ENCODE results near the gene SLX4IP.
"Not testable (repeated sequence)": the region's sequence is repeated elsewhere in the genome, so short reads cannot be mapped to it uniquely, and the experiment has no call there.

The SLX4IP gene

GRCh38 chr20:10579942-10580341 is 144.8 kb downstream of the SLX4IP start:
- DNase-seq, result no peak

GRCh38 chr20:10580700-10581099 is 145.6 kb downstream of the SLX4IP start:
- DNase-seq, result no peak

GRCh38 chr20:10581823-10582222 is 146.7 kb downstream of the SLX4IP start:
- no peak for DNase-seq

- no peak for DNase-seq
Measured at GRCh38 chr20:10584371-10584770, 149.3 kb downstream of the SLX4IP start.

GRCh38 chr20:10585308-10585707 is 150.2 kb downstream of the SLX4IP start:
- DNase-seq, result no peak

GRCh38 chr20:10586296-10586695 is 151.2 kb downstream of the SLX4IP start:
- DNase-seq, result no peak

- not testable (repeated sequence) for DNase-seq
Measured at GRCh38 chr20:10590446-10590845, 155.3 kb downstream of the SLX4IP start.

GRCh38 chr20:10590950-10591671 is 156.0 kb downstream of the SLX4IP start:
- no peak for DNase-seq

- DNase-seq, result no peak
Measured at GRCh38 chr20:10591946-10592521, 156.9 kb downstream of the SLX4IP start.

GRCh38 chr20:10594296-10594868 is 159.3 kb downstream of the SLX4IP start:
- no peak for DNase-seq

GRCh38 chr20:10595266-10595665 is 160.2 kb downstream of the SLX4IP start:
- no peak for DNase-seq

GRCh38 chr20:10595985-10596384 is 160.9 kb downstream of the SLX4IP start:
- no peak for DNase-seq

- DNase-seq, result no peak
Measured at GRCh38 chr20:10596710-10597121, 161.6 kb downstream of the SLX4IP start.

- DNase-seq, result no peak
Measured at GRCh38 chr20:10597637-10598036, 162.5 kb downstream of the SLX4IP start.

GRCh38 chr20:10602221-10602871 is 167.2 kb downstream of the SLX4IP start:
- no peak for DNase-seq

GRCh38 chr20:10603378-10603777 is 168.3 kb downstream of the SLX4IP start:
- no peak for DNase-seq

GRCh38 chr20:10603971-10604864 is 169.1 kb downstream of the SLX4IP start:
- DNase-seq, result peak; percentile 35

GRCh38 chr20:10604865-10605440 is 169.8 kb downstream of the SLX4IP start:
- DNase-seq, result no peak

- no peak for DNase-seq
Measured at GRCh38 chr20:10605547-10606195, 170.6 kb downstream of the SLX4IP start.

GRCh38 chr20:10609276-10609675 is 174.2 kb downstream of the SLX4IP start:
- no peak for DNase-seq

GRCh38 chr20:10609770-10610169 is 174.7 kb downstream of the SLX4IP start:
- DNase-seq, result no peak

- DNase-seq, result no peak
Measured at GRCh38 chr20:10610251-10610650, 175.1 kb downstream of the SLX4IP start.
